ENCODE measurements around the gene CALML6. TPM values are rescaled to one million over a fixed set of nuclear protein-coding genes. Genes with fewer than 3 reads are reported as not detected.

Gene CALML6
- total RNA-seq, 2 experiments from 2014 or later: 0.21 to 0.42 TPM

DNA sequence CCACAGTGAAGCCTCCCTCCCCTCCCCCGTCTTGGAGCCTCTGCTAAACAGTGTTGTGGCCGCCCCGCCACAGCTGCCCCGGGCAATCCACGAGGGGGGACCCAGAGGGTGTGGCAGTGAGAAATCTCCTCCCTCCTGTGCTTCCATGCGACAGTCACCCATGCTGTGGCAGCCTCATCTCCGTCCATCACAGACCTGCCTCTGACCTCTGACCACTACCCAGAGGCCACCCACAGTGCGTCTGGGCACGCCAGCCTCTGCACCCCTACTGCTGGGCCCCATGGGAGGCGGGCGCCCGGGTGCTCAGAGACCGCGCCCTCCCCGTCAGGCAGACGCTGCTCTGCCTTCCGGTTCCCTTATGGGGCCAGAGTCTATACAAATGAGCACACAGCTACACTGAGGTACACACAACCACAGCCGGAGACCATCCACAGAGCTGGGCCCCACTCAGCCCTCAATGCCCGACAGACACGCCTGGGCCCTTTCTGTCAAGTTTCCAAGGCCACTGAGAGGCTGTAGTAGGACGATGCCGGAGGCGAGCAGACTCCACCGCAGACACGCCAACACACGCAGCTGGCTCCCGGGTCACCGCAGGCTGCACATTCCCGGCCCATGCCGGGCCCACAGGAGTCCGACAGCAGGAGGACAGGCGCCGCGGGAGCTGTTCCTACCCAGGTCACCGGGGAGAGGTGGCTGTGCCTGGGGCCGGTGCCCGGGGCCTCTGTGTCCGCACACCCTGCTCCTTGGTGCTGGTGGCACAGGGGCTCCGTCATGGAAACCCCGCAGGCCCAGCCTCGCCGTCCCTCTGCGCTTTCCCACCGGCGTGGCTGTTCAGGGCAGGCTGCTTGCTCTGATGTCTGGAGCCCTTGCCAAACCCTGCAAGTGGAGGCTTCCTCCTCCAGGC lies 27.9 kb downstream of the CALML6 start:
- H3K27ac Mint-ChIP-seq: no peak overlapping the region
- H3K27me3 Mint-ChIP-seq (ENCODE audit: low read depth): peaks cover 3% of the 10 kb centered on the region
- no peak for DNase-seq
- peaks cover 4% of the 10 kb centered on the region for H3K4me1 Mint-ChIP-seq (ENCODE audit: low read depth)
- POLR2A ChIA-PET: no interaction called here
- H3K9me3 Mint-ChIP-seq (ENCODE audit: insufficient read depth): no peaks in the 10 kb centered on the region
- CTCF ChIA-PET: interaction anchor here (0.6 to 3.0 kb wide), 2 partner anchors 27 to 102 kb away, joined by 3 to 21 read pairs; no protein-coding TSS in a partner anchor
- no peaks in the 10 kb centered on the region for H3K36me3 Mint-ChIP-seq (ENCODE audit: low read depth)
- H3K4me3 Mint-ChIP-seq: no peak overlapping the region
- no peak for ATAC-seq

DNA sequence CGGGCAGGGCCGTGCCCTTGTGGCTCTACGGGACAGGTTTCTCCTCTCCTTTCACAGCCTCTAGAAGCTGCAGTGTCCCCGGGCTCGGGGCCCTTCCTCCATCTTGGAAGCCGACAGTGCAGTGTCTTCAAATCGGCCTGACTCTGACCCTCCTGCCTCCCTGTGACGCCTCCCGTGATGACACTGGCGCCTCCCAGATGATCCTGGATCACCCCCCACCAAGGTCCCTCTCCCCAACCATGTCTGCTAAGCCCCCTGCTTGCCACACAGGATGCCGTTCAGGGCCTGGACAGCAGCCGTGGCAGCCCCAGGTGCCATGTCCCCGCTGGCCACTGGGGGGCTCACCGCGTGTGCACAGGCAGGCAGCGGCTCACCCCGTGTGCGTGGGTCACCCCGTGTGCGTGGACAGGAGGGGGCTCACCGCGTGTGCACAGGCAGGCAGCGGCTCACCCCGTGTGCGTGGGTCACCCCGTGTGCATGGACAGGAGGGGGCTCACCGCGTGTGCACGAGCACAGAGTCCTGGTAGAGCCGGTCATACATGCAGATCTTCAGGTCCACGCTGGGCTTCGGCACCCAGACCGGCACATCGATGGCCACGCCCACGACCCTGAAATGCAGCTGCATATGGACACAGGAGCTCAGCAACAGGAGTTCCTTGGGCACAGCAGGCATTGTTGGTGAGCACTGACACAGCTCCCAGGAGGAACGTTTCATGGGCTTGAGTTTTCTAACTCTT lies 28.9 kb downstream of the CALML6 start:
- Mint-ChIP-seq H3K36me3 (ENCODE audit: low read depth) (no peaks in the 10 kb centered on the region), H3K27ac (peak overlapping the region; percentile 60), H3K4me1 (ENCODE audit: low read depth) (peaks cover 4% of the 10 kb centered on the region), H3K4me3 (no peak overlapping the region), H3K9me3 (ENCODE audit: insufficient read depth) (no peaks in the 10 kb centered on the region), H3K27me3 (ENCODE audit: low read depth) (peaks cover 3% of the 10 kb centered on the region)
- CTCF ChIA-PET: interaction anchor here (0.6 to 3.0 kb wide), 3 partner anchors 26 to 105 kb away, joined by 3 to 21 read pairs (median 4); no protein-coding TSS in a partner anchor
- DNase-seq: peak; percentile 71
- POLR2A ChIA-PET: interaction anchor here (0.7 kb wide), 1 partner anchor 99 kb away, joined by 3 read pairs; no protein-coding TSS in a partner anchor
- ATAC-seq: peak; percentile 98

DNA sequence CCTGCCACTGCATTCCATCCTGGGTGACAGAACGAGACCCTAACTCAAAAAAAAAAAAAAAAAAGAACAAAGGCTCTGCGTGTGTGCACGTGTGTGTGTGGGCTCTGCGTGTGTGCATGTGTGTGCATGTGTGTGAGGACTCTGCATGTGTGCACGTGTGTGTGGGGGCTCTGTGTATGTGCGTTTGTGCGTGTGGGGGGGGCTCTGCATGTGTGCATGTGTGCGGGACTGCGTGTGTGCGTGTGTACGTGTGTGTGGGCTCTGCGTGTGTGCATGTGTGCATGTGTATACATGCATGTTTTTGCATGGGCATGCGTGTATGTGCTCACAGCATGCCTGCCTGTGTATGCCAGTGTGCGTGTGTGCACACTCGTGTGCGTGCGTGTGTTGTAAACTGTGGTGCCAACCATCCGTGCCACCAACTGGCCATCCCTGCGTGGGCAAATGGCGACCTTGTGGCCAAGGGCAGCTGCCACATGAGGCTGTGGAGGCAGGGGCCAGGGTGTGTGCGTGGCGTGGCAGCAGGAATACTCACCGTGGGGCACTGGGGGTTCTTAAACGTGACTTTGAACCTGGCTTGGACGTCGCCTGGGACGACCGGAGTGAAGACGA lies 30.8 kb downstream of the CALML6 start:
- Mint-ChIP-seq H3K9me3 (ENCODE audit: insufficient read depth) (no peaks in the 10 kb centered on the region), H3K4me1 (ENCODE audit: low read depth) (peaks cover 4% of the 10 kb centered on the region), H3K4me3 (no peak overlapping the region), H3K36me3 (ENCODE audit: low read depth) (no peaks in the 10 kb centered on the region), H3K27ac (no peak overlapping the region), H3K27me3 (ENCODE audit: low read depth) (peaks cover 3% of the 10 kb centered on the region)
- DNase-seq (no peak), ATAC-seq (no peak)
- ChIA-PET POLR2A (no interaction called here), CTCF (interaction anchor here (1.3 to 3.0 kb wide), 2 partner anchors 99 kb away, joined by 6 to 21 read pairs; no protein-coding TSS in a partner anchor)

DNA sequence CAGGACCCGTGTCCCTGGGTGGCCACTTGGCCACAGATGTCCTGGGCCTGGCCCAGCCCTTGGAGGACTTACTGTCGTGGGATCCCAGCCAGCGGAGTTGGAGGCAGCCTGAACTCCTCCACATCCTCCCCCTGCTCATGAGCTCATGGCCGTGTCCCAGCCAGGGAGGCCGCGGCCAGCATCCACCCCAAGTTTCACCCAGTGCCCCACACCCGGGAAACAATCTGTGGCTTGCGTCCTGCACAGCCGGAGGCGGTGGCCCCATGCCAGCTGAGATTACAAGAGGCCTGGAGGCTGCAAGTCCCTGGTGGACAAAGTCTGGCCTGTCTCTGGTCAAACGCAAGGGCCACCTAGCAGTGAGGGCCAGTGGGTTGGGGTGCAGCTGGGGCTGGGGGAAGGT lies 31.5 kb downstream of the CALML6 start:
- Mint-ChIP-seq H3K27ac (no peak overlapping the region), H3K36me3 (ENCODE audit: low read depth) (no peaks in the 10 kb centered on the region), H3K27me3 (ENCODE audit: low read depth) (peaks cover 3% of the 10 kb centered on the region), H3K4me3 (no peak overlapping the region), H3K4me1 (ENCODE audit: low read depth) (peaks cover 4% of the 10 kb centered on the region), H3K9me3 (ENCODE audit: insufficient read depth) (no peaks in the 10 kb centered on the region)
- ChIA-PET CTCF (interaction anchor here (1.3 kb wide), 1 partner anchor 98 kb away, joined by 6 read pairs; no protein-coding TSS in a partner anchor), POLR2A (no interaction called here)
- no peak for DNase-seq
- no peak for ATAC-seq

DNA sequence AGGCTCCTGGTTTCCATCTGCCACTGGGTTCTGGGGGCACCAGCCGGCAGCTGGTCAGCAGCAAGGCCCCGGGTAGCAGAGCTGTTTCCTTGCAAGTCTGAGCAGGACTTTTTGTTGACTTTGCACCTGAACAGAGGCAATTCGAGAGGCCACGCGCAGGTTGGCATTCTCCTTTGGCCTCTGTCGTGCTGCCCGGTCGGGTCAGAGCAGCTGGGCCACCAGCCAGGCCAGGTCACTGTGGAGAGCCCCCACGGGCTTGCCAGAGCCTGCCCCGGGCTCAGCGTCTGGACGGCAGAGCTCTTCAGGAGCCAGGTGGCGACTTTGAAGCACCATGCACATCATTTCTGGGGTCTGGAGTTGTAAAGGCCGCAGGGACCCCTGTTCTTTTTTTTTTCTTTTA lies 32.4 kb downstream of the CALML6 start:
- DNase-seq (no peak), ATAC-seq (no peak)
- H3K27me3 Mint-ChIP-seq (ENCODE audit: low read depth): peaks cover 3% of the 10 kb centered on the region
- H3K4me3 Mint-ChIP-seq: no peak overlapping the region
- POLR2A ChIA-PET: no interaction called here
- no peaks in the 10 kb centered on the region for H3K9me3 Mint-ChIP-seq (ENCODE audit: insufficient read depth)
- no peaks in the 10 kb centered on the region for H3K36me3 Mint-ChIP-seq (ENCODE audit: low read depth)
- peaks cover 4% of the 10 kb centered on the region for H3K4me1 Mint-ChIP-seq (ENCODE audit: low read depth)
- CTCF ChIA-PET: interaction anchor here (1.2 kb wide), 1 partner anchor 97 kb away, joined by 4 read pairs; no protein-coding TSS in a partner anchor
- no peak overlapping the region for H3K27ac Mint-ChIP-seq

DNA sequence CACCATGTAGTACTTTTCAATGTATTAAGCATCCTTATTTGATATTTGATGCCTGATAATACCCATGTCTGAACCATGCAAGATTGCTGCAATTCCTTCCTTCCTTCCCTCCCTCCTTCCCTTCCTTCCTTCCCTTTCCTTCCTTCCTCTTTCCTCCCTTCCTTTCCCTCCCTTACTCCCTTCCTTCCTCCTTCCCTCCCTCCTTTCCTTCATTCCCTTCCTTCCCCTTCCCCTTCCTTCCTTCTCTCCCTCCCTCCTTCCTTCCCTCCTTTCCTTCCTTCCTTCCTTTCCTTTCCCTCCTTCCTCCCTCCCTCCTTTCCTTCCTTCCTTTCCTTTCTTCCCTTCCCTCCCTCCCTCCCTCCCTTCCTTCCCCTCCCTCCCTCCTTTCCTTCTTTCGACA lies 33.7 kb downstream of the CALML6 start:
- ATAC-seq (no peak), DNase-seq (no peak)
- ChIA-PET CTCF (no interaction called here), POLR2A (no interaction called here)
- Mint-ChIP-seq H3K27ac (no peak overlapping the region), H3K9me3 (ENCODE audit: insufficient read depth) (no peaks in the 10 kb centered on the region), H3K36me3 (ENCODE audit: low read depth) (no peaks in the 10 kb centered on the region), H3K4me3 (no peak overlapping the region), H3K27me3 (ENCODE audit: low read depth) (peaks cover 3% of the 10 kb centered on the region), H3K4me1 (ENCODE audit: low read depth) (peaks cover 2% of the 10 kb centered on the region)

DNA sequence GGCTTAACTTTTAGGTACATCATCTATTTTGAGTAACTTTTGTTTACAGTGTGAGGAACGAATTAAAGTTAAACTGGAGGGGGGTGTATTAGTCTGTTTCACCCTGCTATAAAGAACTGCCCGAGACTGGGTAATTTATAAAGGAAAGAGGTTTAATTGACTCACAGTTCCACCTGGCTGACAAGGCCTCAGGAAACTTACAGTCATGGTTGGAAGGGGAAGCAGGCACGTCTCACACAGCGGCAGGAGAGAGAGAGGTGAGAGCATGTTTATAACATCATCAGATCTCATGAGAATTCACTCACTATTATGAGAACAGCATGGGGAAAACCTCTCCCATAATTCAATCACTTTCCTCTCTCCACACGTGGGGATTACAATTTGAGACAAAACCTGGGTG lies 35.9 kb downstream of the CALML6 start:
- Mint-ChIP-seq H3K27ac (no peak overlapping the region), H3K4me1 (ENCODE audit: low read depth) (peaks cover 1% of the 10 kb centered on the region), H3K9me3 (ENCODE audit: insufficient read depth) (peaks cover 4% of the 10 kb centered on the region), H3K36me3 (ENCODE audit: low read depth) (no peaks in the 10 kb centered on the region), H3K4me3 (no peak overlapping the region), H3K27me3 (ENCODE audit: low read depth) (peaks cover under 1% of the 10 kb centered on the region)
- CTCF ChIA-PET: no interaction called here
- ATAC-seq: no peak
- POLR2A ChIA-PET: no interaction called here
- DNase-seq: no peak

DNA sequence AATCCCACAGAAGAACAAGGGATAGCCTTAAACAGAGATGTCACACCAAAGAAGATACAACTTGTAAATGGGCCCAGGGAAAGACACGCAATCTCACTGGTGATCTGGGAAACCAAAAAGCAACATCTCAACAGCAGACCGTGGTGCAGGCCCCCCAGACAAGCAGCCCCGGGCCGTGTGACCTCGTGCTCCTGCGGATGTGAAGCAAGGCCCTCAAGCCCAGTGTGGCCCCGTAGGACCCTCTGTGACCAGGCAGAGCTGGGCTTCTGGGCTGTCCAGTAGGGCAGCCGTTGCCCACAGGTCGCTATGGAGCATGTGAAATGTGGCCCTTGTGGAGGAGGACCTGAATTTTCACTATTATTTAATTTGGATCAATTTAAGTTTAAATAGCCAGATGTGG lies 39.0 kb downstream of the CALML6 start:
- CTCF ChIA-PET: no interaction called here

DNA sequence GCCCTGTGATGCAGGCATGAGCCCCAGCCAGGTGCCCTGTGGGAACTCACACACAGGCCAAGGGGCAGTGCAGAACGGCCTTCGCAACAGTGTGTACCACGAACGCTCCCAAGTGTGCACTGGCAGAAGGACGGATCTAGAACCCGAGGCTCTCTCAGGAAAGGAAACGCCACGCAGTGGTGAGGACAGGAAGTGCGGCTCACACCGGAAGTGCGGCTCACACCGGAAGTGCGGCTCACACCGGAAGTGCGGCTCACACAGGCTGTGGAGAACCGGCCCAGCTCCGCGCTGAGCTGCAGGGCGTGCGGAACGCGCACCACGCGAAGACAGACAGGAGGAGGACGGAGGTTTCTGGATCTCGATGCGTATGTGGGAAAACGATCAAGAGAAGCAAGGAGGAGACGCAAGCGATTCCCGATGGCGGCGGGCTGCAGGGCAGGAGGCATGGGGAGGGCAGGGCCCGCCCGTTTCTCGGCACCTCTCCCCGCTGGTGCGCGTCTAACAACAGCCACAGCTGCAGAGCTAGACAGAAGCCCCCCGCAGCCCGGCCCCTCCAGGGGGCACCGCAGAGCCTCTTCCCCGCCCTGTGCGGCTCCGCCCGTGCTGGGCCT lies 39.9 kb downstream of the CALML6 start:
- H3K27me3 Mint-ChIP-seq (ENCODE audit: low read depth): no peaks in the 10 kb centered on the region
- peaks cover 1% of the 10 kb centered on the region for H3K4me1 Mint-ChIP-seq (ENCODE audit: low read depth)
- peak overlapping the region; percentile 63 for H3K27ac Mint-ChIP-seq
- CTCF ChIA-PET: interaction anchor here (1.2 kb wide), 1 partner anchor 185 kb away, joined by 3 read pairs; no protein-coding TSS in a partner anchor
- no peak overlapping the region for H3K4me3 Mint-ChIP-seq
- POLR2A ChIA-PET: no interaction called here
- H3K36me3 Mint-ChIP-seq (ENCODE audit: low read depth): no peaks in the 10 kb centered on the region
- H3K9me3 Mint-ChIP-seq (ENCODE audit: insufficient read depth): peaks cover 4% of the 10 kb centered on the region
- DNase-seq (no peak), ATAC-seq (no peak)

More for the DNA sequence above, 39.0 kb downstream of the CALML6 start:
- POLR2A ChIA-PET: no interaction called here
- Mint-ChIP-seq H3K4me3 (no peak overlapping the region), H3K9me3 (ENCODE audit: insufficient read depth) (peaks cover 4% of the 10 kb centered on the region), H3K4me1 (ENCODE audit: low read depth) (peaks cover 1% of the 10 kb centered on the region), H3K27ac (no peak overlapping the region), H3K36me3 (ENCODE audit: low read depth) (no peaks in the 10 kb centered on the region), H3K27me3 (ENCODE audit: low read depth) (no peaks in the 10 kb centered on the region)
- DNase-seq: no peak
- ATAC-seq: no peak

DNA sequence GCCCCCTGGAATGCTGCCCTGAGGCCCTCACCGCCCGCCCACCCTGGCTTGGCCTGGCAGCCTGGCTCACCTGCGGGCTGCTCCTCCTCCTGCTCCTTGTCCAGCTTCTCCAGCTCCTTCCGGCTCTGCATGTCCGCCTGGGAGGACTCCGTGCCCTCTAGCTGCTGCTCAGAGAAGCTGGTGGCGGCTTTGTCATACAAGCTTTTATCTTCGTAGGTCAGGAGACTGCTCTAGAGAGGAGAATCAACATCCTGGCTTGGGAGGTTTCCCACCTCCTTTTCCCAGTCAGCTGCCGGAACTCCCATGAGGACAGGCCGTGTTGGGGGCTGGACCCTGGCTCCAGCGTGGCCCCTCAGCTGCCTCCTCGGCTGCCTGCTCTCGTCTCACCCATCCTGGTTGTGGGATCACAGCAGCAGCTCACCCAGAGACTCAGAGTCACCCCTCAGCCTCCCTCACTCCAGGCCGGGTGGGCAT lies 40.6 kb downstream of the CALML6 start:
- no peak for ATAC-seq
- Mint-ChIP-seq H3K27ac (no peak overlapping the region), H3K4me3 (no peak overlapping the region), H3K9me3 (ENCODE audit: insufficient read depth) (peaks cover 4% of the 10 kb centered on the region), H3K36me3 (ENCODE audit: low read depth) (no peaks in the 10 kb centered on the region), H3K27me3 (ENCODE audit: low read depth) (peaks cover under 1% of the 10 kb centered on the region), H3K4me1 (ENCODE audit: low read depth) (peaks cover 1% of the 10 kb centered on the region)
- DNase-seq: no peak
- CTCF ChIA-PET: interaction anchor here (1.2 kb wide), 1 partner anchor 184 kb away, joined by 3 read pairs; no protein-coding TSS in a partner anchor
- POLR2A ChIA-PET: no interaction called here

DNA sequence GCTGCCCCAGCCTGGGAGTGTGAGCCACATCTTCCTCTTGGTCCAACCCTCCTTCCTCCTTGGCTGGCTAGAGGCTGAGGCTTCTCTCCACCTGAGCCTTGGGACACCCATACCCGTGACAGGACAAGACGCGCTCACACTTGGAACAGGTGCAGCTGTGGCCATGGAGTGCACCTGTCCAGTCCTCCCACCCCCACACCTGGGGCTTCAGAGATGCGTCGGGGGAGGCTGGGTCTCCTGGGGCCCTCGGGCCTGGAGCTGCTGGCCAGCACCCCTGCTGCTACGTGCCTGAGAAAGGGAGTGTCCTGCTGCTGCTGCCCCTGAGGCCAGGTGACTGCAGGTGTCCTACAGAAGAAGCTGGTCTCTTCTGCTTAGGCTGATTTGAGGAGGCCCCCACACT lies 41.0 kb downstream of the CALML6 start:
- Mint-ChIP-seq H3K27ac (no peak overlapping the region), H3K27me3 (ENCODE audit: low read depth) (peaks cover 5% of the 10 kb centered on the region), H3K4me1 (ENCODE audit: low read depth) (peaks cover 1% of the 10 kb centered on the region), H3K4me3 (no peak overlapping the region), H3K9me3 (ENCODE audit: insufficient read depth) (peaks cover 4% of the 10 kb centered on the region), H3K36me3 (ENCODE audit: low read depth) (no peaks in the 10 kb centered on the region)
- no peak for ATAC-seq
- POLR2A ChIA-PET: no interaction called here
- CTCF ChIA-PET: interaction anchor here (1.2 kb wide), 1 partner anchor 184 kb away, joined by 3 read pairs; no protein-coding TSS in a partner anchor
- no peak for DNase-seq

Data from activated CD8-positive, alpha-beta T cell treated with anti-CD3 and anti-CD28 coated beads, Interleukin-2, amount 10 ng/mL, durations not matched to agents 7 days and 5 days (primary cell).